Heart left ventricle (tissue), 16 donors: ENCODE measurements around the gene ITGBL1. TPM values are rescaled to one million over a fixed set of nuclear protein-coding genes. Genes with fewer than 3 reads are reported as not detected.

ENCODE experiments used
- ATAC-seq, 4 donors: fragments of 200-7000 bp; cut with Tn5 transposase; one replicate each; pipeline ENCODE4 v1.9.1; 2020 to 2022; ENCODE audit warnings: moderate library complexity in 4 of 4, mild to moderate bottlenecking in 3 of 4, moderate number of reproducible peaks in 1 of 4
- DNase-seq, 5 donors: peaks; one replicate each; pipeline ENCODE4 v3.0.0-alpha.2; 2020
- H3K27ac ChIP-seq, 12 donors: fragments of 200-600 bp; sonication (generic) in 4 of 12; one replicate each; pipeline versions ENCODE4 v1.5.0 to v1.8.0; 2016 to 2022; ENCODE audit warnings: mild to moderate bottlenecking in 2 of 12
- H3K27me3 ChIP-seq, 9 donors: fragments of 200-600 bp; sonication (generic) in 2 of 9; one replicate each; pipeline versions ENCODE4 v1.5.1 to v1.8.0; 2016 to 2022; ENCODE audit warnings: mild to moderate bottlenecking in 3 of 9
- H3K36me3 ChIP-seq, 9 donors: fragments of 200-600 bp; sonication (generic) in 2 of 9; one replicate each; pipeline versions ENCODE4 v1.5.0 to v1.8.0; 2018 to 2022; ENCODE audit warnings: mild to moderate bottlenecking in 2 of 9
- H3K4me1 ChIP-seq, 12 donors: fragments of 200-600 bp; sonication (generic) in 4 of 12; one replicate each; pipeline versions ENCODE4 v1.5.0 to v1.8.0; 2016 to 2022; ENCODE audit warnings: mild to moderate bottlenecking in 3 of 12
- H3K4me3 ChIP-seq, 12 donors: fragments of 200-600 bp; sonication (generic) in 4 of 12; one replicate each; pipeline versions ENCODE4 v1.5.0 to v1.8.0; 2017 to 2022; ENCODE audit warnings: mild to moderate bottlenecking in 9 of 12, moderate library complexity in 4 of 12
- H3K9me3 ChIP-seq, 12 donors: fragments of 200-600 bp; sonication (generic) in 4 of 12; one replicate each; pipeline versions ENCODE4 v1.5.0 to v1.8.0; 2016 to 2022; ENCODE audit warnings: mild to moderate bottlenecking in 1 of 12
- POLR2A ChIP-seq, 2 donors: fragments of 450-650 bp; IDR thresholded peaks; one replicate each; pipeline ENCODE4 v1.6.1; 2017; ENCODE audit warnings: antibody characterized with exemption in 2 of 2, mild to moderate bottlenecking in 2 of 2, moderate library complexity in 2 of 2
- WGBS, 4 donors: extraction: QIAGEN DNeasy Blood & Tissue Kit in 2 of 4; methylation state at CpG; one replicate each; pipeline versions ENCODE4 v1.1.5 to v1.1.7; 2013 to 2018; 5-methylcytosine and 5-hydroxymethylcytosine counted together
- intact Hi-C, 10 donors: fragments of 100-400 bp; cut with DNase I; formaldehyde crosslinking; loops; one replicate each; pipeline versions ENCODE4 v1.11.1 to v1.14.2; 2022
- polyA plus RNA-seq, 2 donors: library from polyadenylated mRNA; stranded (reverse); fragments of 200-250 nt; gene quantifications; one replicate each; pipeline ENCODE4 v1.2.3, GENCODE V29; 2013
- total RNA-seq, 9 donors: library from RNA; depleted of rRNA in 2 of 9; stranded (reverse); fragments of >200 nt in 2 of 9; fragmentation: NEBNext Ultra II Directional in 3 of 9; extraction: Animal tissue kit (Norgen Biotek cat#: 25700) in 3 of 9; gene quantifications; one replicate each; pipeline versions ENCODE4 v1.1.0 to v1.2.4, GENCODE V29; 2016 to 2023
- TF ChIP-seq, protein P1 (sequence below), 12 donors: fragments of 200-600 bp; sonication (generic) in 4 of 12; IDR thresholded peaks; one replicate each; pipeline versions ENCODE4 v1.5.0 to v1.8.0; 2018 to 2022; ENCODE audit warnings: antibody characterized with exemption in 12 of 12, mild to moderate bottlenecking in 5 of 12
- donor health status: ischemic (EF 13 %, LVEDD 7.1; RV severe dilation, severe dysfunction).
- donor health status: healthy with polysubstance abuse.
- donor health status: DM: no; HTN: yes; CAD: no.
- donor health status: DM: no; HTN: no; CAD: no.
- donor health status: ischemic (EF 25% LVEDD 6.9; RV normal size, moderate dysfunction).
- donor health status: ischemic (EF 25% LVEDD 5.7; RV mildly dilated, moderate dysfunction).
- donor health status: healthy.
- donor health status: DM: yes; HTN: yes; CAD: no.
- donor health status: ischemic (EF 35%, LVEDD 5.7; RV mildly dilated, moderate dysfunction).
- donor health status: nonischemic (EF 11% LVEDD 7.7; RV severe dilation, severe dysfunction).
- donor health status: DM: yes; HTN: yes; CAD: no.
- donor health status: PGD.
- donor health status: ischemic (EF 29% LVEDD 5.4; RV normal size, mild dysfunction).
- donor health status: nonischemic (EF 23%, LVEDD 6.1; RV moderate dilation, normal function).

The ITGBL1 gene
- total and polyA plus RNA-seq, 11 donors: 0.15 to 5.9 (median 2.5) TPM

DNA sequence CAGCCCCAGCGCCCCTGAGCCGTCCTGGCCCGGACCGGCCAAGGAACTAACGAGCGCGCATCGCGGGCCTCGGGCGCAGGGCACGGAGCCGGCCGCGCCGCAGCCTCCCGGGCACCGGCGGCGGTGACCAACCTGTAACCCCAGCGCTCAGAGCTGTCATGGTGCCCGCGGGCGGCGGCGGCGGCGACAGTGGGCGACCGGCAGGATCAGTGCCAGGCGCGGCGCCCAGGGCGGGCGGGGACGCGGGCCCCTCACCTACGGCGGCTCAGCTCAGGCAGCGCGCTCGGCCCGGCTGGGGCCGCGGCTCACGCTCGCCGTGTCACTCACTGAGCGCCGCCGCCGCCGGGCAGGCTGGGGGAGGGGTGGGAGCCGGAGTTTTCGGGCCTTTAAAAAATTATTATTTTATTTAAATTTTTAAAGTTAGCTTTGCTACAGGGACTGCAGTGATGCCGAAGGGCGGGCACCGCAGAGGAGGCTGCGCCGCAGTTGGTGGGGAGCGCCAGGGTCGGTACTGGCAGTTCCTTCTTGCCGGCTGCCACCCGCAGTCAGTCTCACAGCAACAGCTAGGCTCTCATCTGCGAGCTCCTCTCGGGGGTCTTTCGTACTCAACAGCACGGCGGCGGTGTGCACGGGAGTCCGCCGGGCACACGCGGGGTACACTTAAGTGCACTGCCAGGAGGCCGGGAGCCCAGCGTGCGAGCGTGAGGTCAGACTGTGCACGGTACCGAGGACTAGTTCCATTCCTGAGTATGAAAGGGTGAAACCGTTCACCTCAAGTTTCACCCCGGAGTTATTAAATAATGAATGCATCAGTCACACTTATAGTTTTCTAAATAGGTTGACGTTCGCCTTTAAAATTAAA lies 36.1 kb upstream of the ITGBL1 start, which contains the start of gene NALCN:
NALCN (minus strand) TSS at position 328 of the 862 bp plus-strand sequence. CDS start 17,382 bp downstream, outside the sequence.
- peak; percentile 48 to 95 (median 89) for ATAC-seq
- TF ChIP-seq, protein P1, sequence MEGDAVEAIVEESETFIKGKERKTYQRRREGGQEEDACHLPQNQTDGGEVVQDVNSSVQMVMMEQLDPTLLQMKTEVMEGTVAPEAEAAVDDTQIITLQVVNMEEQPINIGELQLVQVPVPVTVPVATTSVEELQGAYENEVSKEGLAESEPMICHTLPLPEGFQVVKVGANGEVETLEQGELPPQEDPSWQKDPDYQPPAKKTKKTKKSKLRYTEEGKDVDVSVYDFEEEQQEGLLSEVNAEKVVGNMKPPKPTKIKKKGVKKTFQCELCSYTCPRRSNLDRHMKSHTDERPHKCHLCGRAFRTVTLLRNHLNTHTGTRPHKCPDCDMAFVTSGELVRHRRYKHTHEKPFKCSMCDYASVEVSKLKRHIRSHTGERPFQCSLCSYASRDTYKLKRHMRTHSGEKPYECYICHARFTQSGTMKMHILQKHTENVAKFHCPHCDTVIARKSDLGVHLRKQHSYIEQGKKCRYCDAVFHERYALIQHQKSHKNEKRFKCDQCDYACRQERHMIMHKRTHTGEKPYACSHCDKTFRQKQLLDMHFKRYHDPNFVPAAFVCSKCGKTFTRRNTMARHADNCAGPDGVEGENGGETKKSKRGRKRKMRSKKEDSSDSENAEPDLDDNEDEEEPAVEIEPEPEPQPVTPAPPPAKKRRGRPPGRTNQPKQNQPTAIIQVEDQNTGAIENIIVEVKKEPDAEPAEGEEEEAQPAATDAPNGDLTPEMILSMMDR (IDR thresholded peaks at IDR 0.05): no peak
- no peak for TF ChIP-seq POLR2A (IDR thresholded peaks at IDR 0.05)
- H3K4me1 ChIP-seq: peaks cover 0 to 21% (median 0%) of the 10 kb centered on the region in 12 donors
- H3K27ac ChIP-seq: peak within 1 kb of the TSS in 11 of 12 donors; percentile 28 to 88 (median 73)
- WGBS, 4 donors: 1 to 2% (median 1%) methylated on average over 60 to 85 of the region's 85 CpGs
- H3K9me3 ChIP-seq: no peaks in the 10 kb centered on the region
- peak; percentile 15 to 64 (median 43) for DNase-seq
- peak within 1 kb of the TSS; percentile 43 to 86 (median 64) for H3K4me3 ChIP-seq
- peaks cover 0 to 29% (median 5%) of the 10 kb centered on the region in 9 donors for H3K27me3 ChIP-seq
- intact Hi-C loops: loop anchor here in 1 of 10 donors (5.0 kb wide), 1 partner anchor 71 kb away; no protein-coding TSS in a partner anchor
- no peaks in the 10 kb centered on the region for H3K36me3 ChIP-seq

GRCh38 chr13:101417043-101417406 lies 35.5 kb upstream of the ITGBL1 start:
- no peak for DNase-seq
- no peak for TF ChIP-seq POLR2A (IDR thresholded peaks at IDR 0.05)
- TF ChIP-seq, protein P1 (IDR thresholded peaks at IDR 0.05): no peak
- H3K27me3 ChIP-seq: peaks cover 0 to 29% (median 5%) of the 10 kb centered on the region in 9 donors
- WGBS, 4 donors: 2 to 14% (median 9%) methylated on average over 3 of the region's 3 CpGs
- ATAC-seq: peak; percentile 34 to 58 (median 48)
- peak overlapping the region in 6 of 12 donors; percentile 28 to 88 (median 78) for H3K27ac ChIP-seq
- peak overlapping the region in 11 of 12 donors; percentile 43 to 86 (median 65) for H3K4me3 ChIP-seq
- H3K36me3 ChIP-seq: no peaks in the 10 kb centered on the region
- H3K9me3 ChIP-seq: no peaks in the 10 kb centered on the region
- peaks cover 0 to 21% (median 0%) of the 10 kb centered on the region in 12 donors for H3K4me1 ChIP-seq
- intact Hi-C loops: loop anchor here in 1 of 10 donors (5.0 kb wide), 1 partner anchor 70 kb away; no protein-coding TSS in a partner anchor

DNA sequence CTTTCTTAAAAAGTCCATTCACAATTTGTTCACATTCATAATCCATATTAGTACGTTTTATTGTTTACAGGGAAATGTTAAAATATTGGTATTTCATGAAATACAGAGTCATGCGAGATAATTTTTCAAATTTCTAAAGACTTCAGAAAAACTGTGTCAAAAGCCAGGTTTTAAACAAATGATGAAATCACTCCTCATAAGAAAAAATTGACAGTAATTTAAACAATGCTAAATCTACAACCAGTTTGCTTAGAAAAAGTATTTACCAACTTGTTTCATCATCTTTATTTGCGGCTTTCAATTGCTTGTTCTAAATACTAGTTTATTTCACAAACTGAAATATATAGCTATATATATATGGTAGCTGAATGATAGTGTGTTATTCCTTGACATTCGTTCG lies 35.0 kb upstream of the ITGBL1 start:
- no peak overlapping the region for H3K27ac ChIP-seq
- peaks cover 0 to 29% (median 5%) of the 10 kb centered on the region in 9 donors for H3K27me3 ChIP-seq
- H3K9me3 ChIP-seq: no peaks in the 10 kb centered on the region
- peaks cover 0 to 21% (median 0%) of the 10 kb centered on the region in 12 donors for H3K4me1 ChIP-seq
- no peaks in the 10 kb centered on the region for H3K36me3 ChIP-seq
- ATAC-seq: no peak
- no peak for TF ChIP-seq POLR2A (IDR thresholded peaks at IDR 0.05)
- TF ChIP-seq, protein P1 (IDR thresholded peaks at IDR 0.05): no peak
- intact Hi-C loops: loop anchor here in 1 of 10 donors (5.0 kb wide), 1 partner anchor 70 kb away; no protein-coding TSS in a partner anchor
- WGBS, 4 donors: 82 to 88% (median 84%) methylated on average over 5 of the region's 5 CpGs
- no peak for DNase-seq
- no peak overlapping the region for H3K4me3 ChIP-seq

DNA sequence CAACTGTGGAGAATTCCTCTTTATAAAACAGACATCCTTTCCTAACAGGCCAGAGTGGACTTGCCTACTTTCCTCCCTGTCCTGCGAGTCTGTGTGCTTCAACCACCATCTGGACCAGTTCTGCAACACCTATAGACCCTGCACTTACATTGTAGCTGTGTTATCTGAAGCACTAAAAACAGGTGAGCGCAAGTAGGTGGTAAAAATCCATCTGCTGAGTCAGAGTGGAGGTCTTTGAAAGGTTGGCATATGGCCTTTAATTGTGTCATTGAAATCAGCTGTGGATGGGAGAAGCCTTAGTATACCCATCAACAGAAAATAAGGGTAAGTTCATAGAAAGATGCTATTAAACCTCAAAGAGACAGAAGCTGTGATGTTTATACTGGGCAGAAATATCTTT lies 28.6 kb upstream of the ITGBL1 start:
- no peak overlapping the region for H3K4me3 ChIP-seq
- ATAC-seq: no peak
- no peaks in the 10 kb centered on the region for H3K36me3 ChIP-seq
- H3K27ac ChIP-seq: peak overlapping the region in 2 of 12 donors; percentile 0 to 14
- DNase-seq: no peak
- H3K27me3 ChIP-seq: no peaks in the 10 kb centered on the region
- TF ChIP-seq, protein P1 (IDR thresholded peaks at IDR 0.05): no peak
- H3K9me3 ChIP-seq: no peaks in the 10 kb centered on the region
- 78 to 89% (median 83%) methylated on average over 2 of the region's 2 CpGs for WGBS, 4 donors
- intact Hi-C loops: no loop called here
- no peaks in the 10 kb centered on the region for H3K4me1 ChIP-seq
